Kasumi-1 (cell line): Measurements from ENCODE around the gene TRIM71.
"Not testable (repeated sequence)": the region's sequence is repeated elsewhere in the genome, so short reads cannot be mapped to it uniquely, and the experiment has no call there.

ENCODE experiments used
- DNase-seq, 2 experiments: peaks; one replicate each; lab custom pipeline; 2025; lab: John Stamatoyannopoulos, UW

Gene TRIM71

GRCh38 chr3:32890420-32891276 lies 72.9 kb downstream of the TRIM71 start:
- DNase-seq: no peak

GRCh38 chr3:32891365-32891764 lies 73.6 kb downstream of the TRIM71 start:
- no peak for DNase-seq

GRCh38 chr3:32892625-32893598 lies 75.1 kb downstream of the TRIM71 start:
- DNase-seq: no peak

- DNase-seq: no peak
Measured at GRCh38 chr3:32894977-32895376, 77.2 kb downstream of the TRIM71 start.

- DNase-seq: no peak
Measured at GRCh38 chr3:32895701-32896100, 77.9 kb downstream of the TRIM71 start.

- DNase-seq: no peak
Measured at GRCh38 chr3:32896143-32896542, 78.3 kb downstream of the TRIM71 start.

- no peak for DNase-seq
Measured at GRCh38 chr3:32897001-32897601, 79.3 kb downstream of the TRIM71 start.

- no peak for DNase-seq
Measured at GRCh38 chr3:32897981-32898623, 80.3 kb downstream of the TRIM71 start.

- no peak for DNase-seq
Measured at GRCh38 chr3:32899265-32899664, 81.5 kb downstream of the TRIM71 start.

GRCh38 chr3:32901005-32901932 lies 83.5 kb downstream of the TRIM71 start:
- peak; percentile 56 to 65 for DNase-seq

GRCh38 chr3:32902887-32903371 lies 85.1 kb downstream of the TRIM71 start:
- peak; percentile 35 to 59 for DNase-seq

- no peak for DNase-seq
Measured at GRCh38 chr3:32903953-32904352, 86.2 kb downstream of the TRIM71 start.

GRCh38 chr3:32909999-32910398 lies 92.2 kb downstream of the TRIM71 start:
- DNase-seq: no peak

- DNase-seq: no peak
Measured at GRCh38 chr3:32910954-32911353, 93.2 kb downstream of the TRIM71 start.

GRCh38 chr3:32912046-32912445 lies 94.2 kb downstream of the TRIM71 start:
- DNase-seq: no peak

- no peak for DNase-seq
Measured at GRCh38 chr3:32913790-32914446, 96.1 kb downstream of the TRIM71 start.

GRCh38 chr3:32919920-32920319 lies 102.1 kb downstream of the TRIM71 start:
- no peak for DNase-seq

- no peak for DNase-seq
Measured at GRCh38 chr3:32922078-32922477, 104.3 kb downstream of the TRIM71 start.

GRCh38 chr3:32930161-32930560 lies 112.4 kb downstream of the TRIM71 start:
- no peak for DNase-seq

- DNase-seq: not testable (repeated sequence)
Measured at GRCh38 chr3:32931273-32931672, 113.5 kb downstream of the TRIM71 start.
